ENCODE data around the gene GMPPB.
"Not testable (repeated sequence)": the region's sequence is repeated elsewhere in the genome, so short reads cannot be mapped to it uniquely, and the experiment has no call there.

GMPPB gene

GRCh38 chr3:49689046-49689907 lies 34.5 kb downstream of the GMPPB start, which contains the start of the genes MST1 and RNF123:
Gene MST1, minus strand, starts transcription at chr3:49689474. Its CDS starts 783 bp downstream, at chr3:49688691.
Gene RNF123, plus strand, starts transcription at chr3:49689557. Its CDS starts 1,609 bp downstream, at chr3:49691166.
- DNase-seq = no peak

DNA sequence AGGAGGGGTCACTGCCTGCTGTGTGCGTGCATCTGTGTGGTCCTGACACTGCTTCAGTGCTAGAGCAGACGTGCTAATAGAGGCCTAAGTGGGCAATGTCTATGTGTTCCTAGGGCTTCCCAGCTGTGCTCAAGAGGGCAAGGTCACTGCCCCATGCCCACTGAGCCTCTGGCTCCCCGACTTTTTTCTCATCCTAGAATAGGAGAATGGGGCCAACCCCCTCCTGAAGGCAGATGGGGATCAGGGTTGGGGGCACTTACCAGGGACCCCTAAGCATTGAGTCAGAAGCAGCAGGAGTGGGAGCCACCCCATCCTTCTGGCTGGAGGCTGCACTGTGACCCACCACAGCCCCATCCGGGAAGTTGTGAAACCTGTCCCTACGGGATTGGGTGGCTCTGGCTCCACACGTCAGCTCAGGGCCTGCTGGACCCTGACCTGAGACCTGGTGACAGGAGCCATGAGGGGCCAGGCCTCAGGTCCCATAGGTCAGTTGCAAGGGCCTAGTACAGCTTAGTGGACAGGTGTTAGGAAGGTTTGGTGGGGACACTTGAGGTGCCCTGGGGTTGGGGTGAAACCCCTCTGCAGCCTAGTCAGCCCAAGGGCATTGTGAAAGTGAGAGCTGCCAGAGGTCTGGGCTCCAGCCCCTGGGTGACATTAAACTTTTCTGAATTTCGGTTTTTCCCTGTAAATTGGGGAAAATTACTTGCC lies 35.3 kb downstream of the GMPPB start:
- not testable (repeated sequence) for DNase-seq

DNA sequence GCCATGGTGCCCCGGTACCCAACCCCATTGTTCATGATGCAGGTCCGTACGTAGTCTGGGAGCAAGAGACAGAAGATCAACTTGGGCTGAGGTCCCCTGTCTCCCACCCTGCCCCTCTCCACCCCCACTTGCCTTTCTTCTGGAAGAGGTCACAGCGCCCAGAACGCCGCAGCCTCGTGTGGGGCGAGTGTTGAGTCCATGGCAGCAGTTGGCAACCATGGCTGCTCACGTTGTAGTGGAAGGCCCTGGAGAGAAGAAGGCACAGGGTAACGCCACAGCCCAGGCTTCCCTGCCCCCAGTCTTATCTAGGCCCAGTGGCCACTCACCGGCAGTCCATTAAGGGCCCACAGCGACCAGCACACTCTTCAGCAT lies 36.3 kb downstream of the GMPPB start:
- not testable (repeated sequence) for DNase-seq

DNA sequence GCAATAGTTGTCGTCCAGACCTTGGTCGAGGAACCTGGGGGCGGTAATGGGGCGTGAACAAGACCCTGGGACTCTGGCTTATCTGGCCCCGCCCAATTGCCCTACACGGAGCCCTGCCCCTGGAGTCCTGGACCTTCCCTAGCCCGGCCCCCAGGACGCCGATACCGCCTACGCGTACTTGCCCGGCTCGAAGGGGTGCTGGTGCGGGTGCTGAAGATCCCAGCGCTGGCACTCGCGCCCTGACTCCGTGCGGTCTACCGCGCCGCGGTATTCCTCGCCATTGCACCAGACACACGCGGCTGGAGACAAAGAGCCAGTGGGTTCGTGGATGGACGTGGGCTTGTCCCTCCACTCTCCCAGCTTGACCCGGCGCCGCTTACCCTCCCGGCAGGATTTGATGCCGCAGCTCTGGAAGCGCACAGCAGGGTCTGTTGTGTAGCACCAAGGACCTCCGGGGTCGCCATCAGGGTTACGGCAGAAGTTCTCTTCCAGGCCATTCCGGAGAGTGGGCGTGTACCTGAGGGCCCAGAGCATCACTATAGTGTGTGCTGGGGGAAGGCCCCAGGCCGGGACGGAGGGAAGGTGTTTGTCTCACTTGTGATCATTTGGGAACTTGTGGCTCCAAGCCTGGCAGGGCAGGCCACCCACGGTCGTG lies 36.9 kb downstream of the GMPPB start:
- not testable (repeated sequence) for DNase-seq

DNA sequence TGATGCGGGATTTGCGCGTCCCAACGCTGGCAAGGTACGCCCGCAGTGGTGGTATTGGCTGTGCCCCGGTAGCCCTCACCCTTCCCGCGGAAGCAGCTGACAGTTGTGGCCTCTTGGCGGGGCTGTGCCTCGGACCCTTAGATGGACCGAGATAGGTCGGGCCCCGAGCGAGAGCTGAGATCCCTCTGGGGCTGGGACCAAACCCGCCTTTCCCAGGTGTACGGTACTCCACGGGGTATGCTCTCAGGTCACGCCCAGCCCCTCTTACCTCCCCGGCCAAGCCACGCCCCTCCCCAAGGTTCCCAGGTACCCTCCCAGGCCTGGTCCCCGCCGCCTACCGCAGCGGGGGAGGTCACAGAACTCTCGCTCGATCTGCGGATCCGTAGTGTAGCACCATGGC lies 37.4 kb downstream of the GMPPB start:
- not testable (repeated sequence) for DNase-seq

DNA sequence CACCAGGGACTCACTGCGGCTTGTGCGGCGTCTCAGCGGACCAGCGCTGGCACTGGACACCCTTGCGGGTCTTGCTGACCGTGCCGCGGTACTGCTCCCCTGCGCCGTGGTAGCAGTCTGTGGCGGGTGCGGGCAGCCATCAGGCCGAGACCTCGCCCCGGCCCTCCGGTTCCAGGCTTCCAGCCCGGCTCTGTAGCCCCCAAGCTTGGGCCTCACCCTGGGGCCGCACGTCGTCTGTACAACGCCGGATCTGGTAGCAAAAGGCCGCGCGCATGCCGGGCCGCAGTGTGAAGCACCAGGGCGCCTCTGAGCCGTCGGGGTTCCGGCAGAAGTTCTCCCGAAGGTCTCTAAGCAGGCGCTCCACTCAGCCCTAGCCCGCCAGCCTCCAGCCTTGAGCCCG lies 37.9 kb downstream of the GMPPB start:
- not testable (repeated sequence) for DNase-seq

GRCh38 chr3:49685103-49685502 lies 38.6 kb downstream of the GMPPB start:
- DNase-seq = not testable (repeated sequence)

DNA sequence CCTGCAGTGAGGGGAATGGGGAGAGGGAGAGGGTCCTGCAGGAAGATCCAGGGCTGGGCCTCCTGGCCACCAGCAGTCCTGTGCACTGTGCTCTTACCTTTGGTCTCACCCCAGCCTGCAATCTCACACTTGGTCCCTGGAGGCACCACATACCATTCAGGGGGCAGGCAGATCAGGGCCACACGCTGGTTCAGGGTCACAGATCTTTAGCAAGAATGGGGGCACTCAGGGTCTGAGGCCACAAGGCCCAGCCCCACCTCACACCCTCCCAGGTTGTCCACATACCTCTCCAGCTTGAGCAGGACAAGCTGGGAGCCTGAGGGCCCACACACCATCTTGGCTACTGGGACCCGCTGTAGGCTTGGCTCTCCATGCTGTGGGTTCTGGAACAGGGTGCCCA lies 39.3 kb downstream of the GMPPB start:
- not testable (repeated sequence) for DNase-seq

DNA sequence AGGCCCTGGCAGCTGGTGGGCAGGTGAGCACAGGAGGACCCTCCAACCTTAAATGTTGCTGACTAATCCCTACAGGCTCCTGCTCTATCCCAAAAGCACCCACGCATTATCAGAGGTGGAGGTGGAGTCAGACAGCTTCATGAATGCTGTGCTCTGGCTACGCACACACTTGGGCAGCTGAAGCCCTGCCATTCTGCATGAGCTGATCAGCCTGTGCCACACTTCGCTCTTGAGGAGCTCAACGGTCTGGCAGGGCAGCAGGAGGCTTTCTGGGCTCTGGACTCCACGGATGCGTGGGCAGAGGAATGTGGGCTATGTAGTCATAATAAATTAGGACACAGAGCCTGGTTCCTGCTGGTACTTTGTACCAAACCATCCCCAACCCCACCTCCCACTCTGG lies 40.6 kb downstream of the GMPPB start:
- DNase-seq = no peak

GRCh38 chr3:49681543-49681942 lies 42.2 kb downstream of the GMPPB start:
- no peak for DNase-seq

DNA sequence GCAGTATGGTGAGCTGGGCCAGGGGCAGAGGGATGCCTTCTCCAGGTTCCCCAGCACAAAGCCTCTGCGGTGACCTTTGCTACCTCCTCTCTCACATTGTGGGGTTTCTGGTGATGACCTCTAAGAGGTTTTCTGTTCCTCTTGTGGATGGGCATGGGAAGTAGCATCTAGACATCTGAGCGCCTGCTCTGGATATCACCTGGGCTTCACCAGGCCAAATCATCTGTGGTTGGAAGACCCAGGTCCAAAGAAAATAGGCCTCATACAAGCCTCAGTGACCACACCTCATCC lies 42.6 kb downstream of the GMPPB start:
- no peak for DNase-seq

- no peak for DNase-seq
These were observed 43.1 kb downstream of the GMPPB start for GRCh38 chr3:49680493-49681231.

DNA sequence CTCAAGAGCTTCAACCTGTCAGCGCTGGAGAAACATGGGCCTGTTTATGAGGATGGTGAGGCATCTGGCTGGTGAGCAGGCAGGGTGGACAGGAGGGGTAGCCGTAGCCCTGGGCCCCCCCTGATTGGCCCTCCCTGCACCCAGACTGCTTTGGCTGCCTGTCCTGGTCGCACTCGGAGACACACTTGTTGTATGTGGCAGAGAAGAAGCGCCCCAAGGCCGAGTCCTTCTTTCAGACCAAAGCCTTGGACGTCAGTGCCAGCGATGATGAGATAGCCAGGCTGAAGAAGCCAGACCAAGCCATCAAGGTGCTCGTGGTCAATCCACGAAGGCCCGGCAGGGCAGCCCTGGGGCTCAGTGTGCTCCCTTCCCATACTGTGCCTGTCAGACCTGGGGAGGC lies 47.8 kb downstream of the GMPPB start:
- no peak for DNase-seq

DNA sequence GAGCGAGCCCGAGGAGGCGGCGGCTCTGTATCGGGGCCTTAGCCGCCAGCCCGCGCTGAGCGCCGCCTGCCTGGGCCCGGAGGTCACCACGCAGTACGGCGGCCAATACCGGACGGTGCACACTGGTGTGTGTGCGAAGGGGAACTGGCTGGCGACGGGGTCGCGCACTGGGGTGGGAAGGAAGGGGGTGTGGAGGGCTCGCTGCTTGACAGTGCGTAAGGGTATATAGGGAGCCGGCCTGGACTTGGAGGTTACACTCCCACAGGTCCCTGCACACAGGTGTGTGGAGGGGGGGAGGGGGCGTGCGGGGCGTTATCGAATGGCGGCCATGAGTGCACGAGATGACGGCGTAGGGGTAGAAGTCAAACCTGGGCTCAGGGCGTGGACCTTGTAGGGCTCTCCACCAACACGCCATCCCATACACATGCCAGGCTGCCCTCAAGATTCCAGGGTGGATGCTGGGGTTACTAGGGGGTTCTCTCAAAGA lies 49.2 kb downstream of the GMPPB start:
- no peak for DNase-seq

- no peak for DNase-seq
These were observed 49.8 kb downstream of the GMPPB start, which contains the start of gene APEH for GRCh38 chr3:49673715-49674496. Gene APEH, plus strand, starts transcription at chr3:49674351. Its CDS starts 51 bp downstream, at chr3:49674402.

DNA sequence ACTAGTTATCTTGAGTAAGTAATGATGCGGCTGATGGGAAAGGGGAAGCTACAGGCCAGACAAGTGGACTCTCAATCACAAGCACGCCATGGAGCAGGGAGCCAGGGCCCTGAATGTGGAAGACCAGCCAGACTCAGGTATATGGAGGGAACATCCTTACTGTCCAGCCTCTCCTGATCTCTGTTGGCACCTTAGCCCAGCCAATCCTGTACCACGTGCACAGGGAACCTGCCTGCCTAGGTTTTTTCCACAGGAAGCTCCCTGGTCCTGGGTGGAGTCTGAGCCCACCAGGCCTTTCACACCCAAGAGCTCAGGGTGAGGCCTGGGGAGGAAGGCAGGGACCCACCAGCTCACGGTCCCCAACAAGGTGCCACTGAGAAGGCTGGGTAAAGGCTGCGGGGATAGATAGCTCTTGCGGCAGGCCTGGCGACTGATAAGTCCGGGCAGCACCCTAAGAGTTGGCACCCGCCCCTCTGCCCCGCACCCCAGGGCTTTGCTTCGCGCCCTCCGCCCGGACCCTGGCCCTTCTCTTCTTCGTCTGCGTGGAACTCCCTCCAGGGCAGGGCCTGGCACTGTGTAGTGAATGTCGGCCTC lies 50.5 kb downstream of the GMPPB start:
- DNase-seq = no peak

DNA sequence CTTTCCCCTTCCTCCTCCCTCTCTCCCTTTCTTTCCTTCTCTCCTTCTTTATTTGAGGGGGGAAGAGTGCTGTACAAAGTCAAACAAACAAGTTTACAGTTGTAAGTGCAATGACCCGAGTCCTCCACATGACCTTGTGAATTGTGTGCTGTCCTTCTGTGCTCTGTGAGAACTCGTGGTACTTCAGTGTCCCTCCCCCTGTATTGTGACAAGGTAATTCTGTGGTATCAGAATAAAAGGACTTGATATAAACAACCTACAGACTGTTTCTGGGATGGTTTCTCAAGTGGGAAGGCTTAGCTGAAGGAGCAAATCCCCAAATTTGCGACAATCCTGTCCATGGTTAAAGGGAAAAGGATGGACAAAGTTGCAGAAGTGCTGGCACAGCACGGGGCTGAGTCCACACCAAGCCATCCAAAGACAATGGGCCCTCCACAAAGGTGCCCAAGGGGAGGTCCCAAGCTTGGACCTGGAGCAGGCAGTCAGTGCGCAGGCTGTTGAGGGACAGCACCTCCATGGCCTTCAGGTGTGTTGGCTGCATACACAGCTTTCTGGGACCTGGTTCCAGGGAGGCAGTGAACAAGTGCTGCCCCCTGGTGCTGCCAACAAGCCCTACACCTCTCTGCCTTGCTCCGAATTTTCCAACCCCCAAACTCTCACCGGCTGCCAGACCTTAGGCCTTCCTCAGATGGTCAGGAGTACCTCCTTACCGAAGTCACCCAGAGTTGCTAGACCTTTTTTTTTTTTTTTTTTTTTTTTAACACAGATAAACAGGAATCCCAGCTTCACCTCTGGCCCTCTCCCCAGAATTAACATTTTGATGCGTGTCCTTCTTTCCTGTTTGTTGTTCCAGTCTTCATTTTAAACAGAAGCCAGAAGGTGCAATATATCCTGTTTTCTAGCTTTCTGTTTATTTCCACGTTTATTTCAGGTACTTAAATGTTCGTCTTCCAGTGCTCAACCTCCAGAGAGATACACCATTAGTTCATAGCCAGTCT lies 52.2 kb downstream of the GMPPB start:
- no peak for DNase-seq

DNA sequence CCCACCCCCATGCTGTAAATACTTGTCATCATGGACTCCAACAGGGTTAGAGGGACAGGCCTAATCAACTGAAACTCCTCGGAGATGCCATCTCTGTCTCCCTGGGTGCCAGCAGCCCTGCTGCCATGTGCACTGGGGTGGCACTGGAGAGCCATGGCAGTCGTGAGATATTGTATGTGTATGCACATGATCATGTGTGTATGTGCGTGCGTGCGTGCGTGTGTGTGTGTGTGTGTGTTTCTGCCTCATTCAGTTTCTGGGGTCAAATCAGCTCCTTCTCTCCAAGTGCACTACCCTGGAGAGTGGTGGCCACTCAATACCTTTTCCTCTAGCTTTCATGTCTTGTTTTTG lies 52.8 kb downstream of the GMPPB start:
- no peak for DNase-seq
